GM12878 (cell line): Measurements from ENCODE around the gene TMEM41B.

Experiments used
- BCL11A ChIP-seq: IDR thresholded peaks from 2 replicates; pipeline ENCODE4 v1.6.1; 2011; ENCODE audit warnings: low read depth, low read length
- NFYA ChIP-seq: IDR thresholded peaks from 2 replicates; pipeline ENCODE4 v1.6.1; 2011; ENCODE audit warnings: low read depth, mild to moderate bottlenecking, low read length, improper control_type of control experiment, borderline replicate concordance

DNA sequence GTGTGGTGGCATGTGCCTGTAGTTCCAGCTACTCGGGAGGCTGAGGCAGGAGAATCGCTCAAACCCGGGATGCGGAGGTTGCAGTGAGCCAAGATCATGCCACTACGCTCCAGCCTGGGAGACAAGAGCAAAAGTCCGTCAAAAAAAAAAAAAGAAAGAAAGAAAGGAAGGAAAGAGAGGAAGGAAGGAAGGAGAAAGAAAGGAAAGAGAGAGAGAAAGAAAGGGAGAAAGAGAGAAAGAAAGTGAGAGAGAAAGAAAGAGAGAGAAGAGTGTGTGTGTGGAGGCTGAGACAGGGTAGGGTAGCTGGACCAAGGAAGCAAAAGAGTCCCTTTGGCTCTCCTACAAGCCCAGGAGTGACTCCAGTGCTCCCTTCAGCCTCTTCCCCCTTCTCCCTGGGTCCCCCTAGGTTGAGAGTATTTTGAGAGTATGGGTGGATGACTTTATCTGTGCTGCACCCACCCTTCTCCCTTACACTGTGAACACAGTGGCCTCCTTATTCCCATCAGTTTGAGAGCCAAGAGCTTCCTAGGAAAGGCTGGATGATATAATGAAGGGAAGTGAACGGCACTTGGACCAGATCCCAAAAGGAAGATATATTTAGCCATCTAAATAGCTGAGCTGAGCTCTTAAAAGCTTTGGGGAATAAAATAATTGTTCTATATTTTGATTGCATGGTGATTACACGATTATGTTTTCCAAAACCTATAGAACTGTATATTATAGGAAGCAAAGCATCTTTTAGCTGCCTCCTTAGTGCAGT, 39.7 kb downstream of the TMEM41B start:
- TF ChIP-seq NFYA (no peak), BCL11A (no peak)
